WTC11 (cell line): Measurements from ENCODE around the gene SLC39A3. TPM values are rescaled to one million over a fixed set of nuclear protein-coding genes. Genes with fewer than 3 reads are reported as not detected.

Experiments used
- ATAC-seq: fragments of 200-7000 bp; cut with Tn5 transposase; 2 replicates; pipeline ENCODE4 v1.10.0; 2021; ENCODE audit warnings: mild to moderate bottlenecking, moderate library complexity
- CTCF ChIA-PET: fragments of 300-600 bp; sonication (Branson Sonifier 250); formaldehyde crosslinking; loops from one replicate; lab custom pipeline; 2021; ENCODE audit warnings: antibody characterized with exemption; lab: Charles Lee
- POLR2A ChIA-PET: fragments of 350-600 bp; sonication (Branson Sonifier 250); formaldehyde crosslinking; loops from one replicate; lab custom pipeline; 2021; ENCODE audit warnings: antibody characterized with exemption; lab: Charles Lee
- DNase-seq: peaks from one replicate; pipeline ENCODE4 v3.0.0; 2021; ENCODE audit warnings: low spot score
- H3K27ac Mint-ChIP-seq: 2 replicates; pipeline ENCODE4 v1.8.0; 2021; ENCODE audit warnings: mixed read lengths
- H3K27me3 Mint-ChIP-seq: 2 replicates; pipeline ENCODE4 v1.8.0; 2021; ENCODE audit warnings: low read depth, mild to moderate bottlenecking, moderate library complexity, mixed read lengths
- H3K36me3 Mint-ChIP-seq: 2 replicates; pipeline ENCODE4 v1.8.0; 2021; ENCODE audit warnings: mixed read lengths
- H3K4me1 Mint-ChIP-seq: 2 replicates; pipeline ENCODE4 v1.8.0; 2022; ENCODE audit warnings: mixed read lengths
- H3K4me3 Mint-ChIP-seq: 2 replicates; pipeline ENCODE4 v1.8.0; 2021; ENCODE audit warnings: mild to moderate bottlenecking, moderate library complexity, mixed read lengths
- H3K9me3 Mint-ChIP-seq: 2 replicates; pipeline ENCODE4 v1.8.0; 2021; ENCODE audit warnings: mixed read lengths
- ATF1 ChIP-seq: sonication (generic); formaldehyde crosslinking; IDR thresholded peaks from 2 replicates; pipeline ENCODE4 v1.8.1; 2023; ENCODE audit warnings: mild to moderate bottlenecking, moderate library complexity, missing genetic modification reagents
- CBFB ChIP-seq: sonication (generic); formaldehyde crosslinking; IDR thresholded peaks from 2 replicates; pipeline ENCODE4 v1.8.1; 2022; ENCODE audit warnings: mild to moderate bottlenecking, low read depth, missing genetic modification reagents
- GABPB1 ChIP-seq: sonication (generic); formaldehyde crosslinking; IDR thresholded peaks from 2 replicates; pipeline ENCODE4 v1.8.1; 2023; ENCODE audit warnings: mild to moderate bottlenecking, missing genetic modification reagents
- GRHL2 ChIP-seq: fragments of 250-450 bp; sonication (Bioruptor Pico); IDR thresholded peaks from 2 replicates; pipeline ENCODE4 v1.8.0; 2022; ENCODE audit warnings: mild to moderate bottlenecking, moderate library complexity; ENCODE audit not compliant: insufficient replicate concordance, severe bottlenecking
- MYBL2 ChIP-seq: sonication (generic); formaldehyde crosslinking; IDR thresholded peaks from 2 replicates; pipeline ENCODE4 v1.8.1; 2023; ENCODE audit warnings: mild to moderate bottlenecking, moderate library complexity, missing genetic modification reagents
- RELA ChIP-seq: sonication (generic); formaldehyde crosslinking; IDR thresholded peaks from 2 replicates; pipeline ENCODE4 v1.8.1; 2022; ENCODE audit warnings: missing genetic modification reagents, mild to moderate bottlenecking, borderline replicate concordance
- SMAD4 ChIP-seq: sonication (generic); formaldehyde crosslinking; IDR thresholded peaks from 2 replicates; pipeline ENCODE4 v1.8.0; 2022; ENCODE audit warnings: mild to moderate bottlenecking, missing genetic modification reagents
- SP1 ChIP-seq: sonication (generic); formaldehyde crosslinking; conservative IDR thresholded peaks from 2 replicates; pipeline ENCODE4 v1.8.1; 2022; ENCODE audit warnings: missing genetic modification reagents
- ZNF317 ChIP-seq: sonication (generic); formaldehyde crosslinking; IDR thresholded peaks from 2 replicates; pipeline ENCODE4 v1.8.1; 2023; ENCODE audit warnings: low read depth, mild to moderate bottlenecking, moderate library complexity, missing genetic modification reagents, borderline replicate concordance
- ZNF671 ChIP-seq: fragments of 250-450 bp; sonication (Bioruptor Pico); IDR thresholded peaks from 2 replicates; pipeline ENCODE4 v1.8.0; 2021; ENCODE audit warnings: mild to moderate bottlenecking
- total RNA-seq: library from RNA; stranded (reverse); gene quantifications from 3 replicates; pipeline ENCODE4 v1.2.3, GENCODE V29; 2021
- TF ChIP-seq, protein P1 (sequence below): sonication (generic); formaldehyde crosslinking; IDR thresholded peaks from 2 replicates; pipeline ENCODE4 v1.8.1; 2023; ENCODE audit warnings: mild to moderate bottlenecking, missing genetic modification reagents
- TF ChIP-seq, protein P2 (sequence below): sonication (generic); formaldehyde crosslinking; IDR thresholded peaks from 2 replicates; pipeline ENCODE4 v1.8.1; 2022; ENCODE audit warnings: low read depth, missing genetic modification reagents, borderline replicate concordance
- TF ChIP-seq, protein P3 (sequence below): fragments of 250-450 bp; sonication (Bioruptor Pico); IDR thresholded peaks from 2 replicates; pipeline ENCODE4 v2.1.2; 2022; ENCODE audit warnings: mild to moderate bottlenecking, moderate library complexity
- TF ChIP-seq, protein P4 (sequence below): sonication (generic); formaldehyde crosslinking; IDR thresholded peaks from 2 replicates; pipeline ENCODE4 v1.8.0; 2023; ENCODE audit warnings: missing genetic modification reagents, mild to moderate bottlenecking, borderline replicate concordance
- TF ChIP-seq, protein P5 (sequence below): sonication (generic); formaldehyde crosslinking; IDR thresholded peaks from 2 replicates; pipeline ENCODE4 v1.8.0; 2022; ENCODE audit warnings: mild to moderate bottlenecking, missing genetic modification reagents
- TF ChIP-seq, protein P6 (sequence below): sonication (generic); formaldehyde crosslinking; IDR thresholded peaks from 2 replicates; pipeline ENCODE4 v1.8.1; 2022; ENCODE audit warnings: mild to moderate bottlenecking, missing genetic modification reagents, moderate library complexity, borderline replicate concordance
- TF ChIP-seq, protein P7 (sequence below): sonication (generic); formaldehyde crosslinking; IDR thresholded peaks from 2 replicates; pipeline ENCODE4 v1.8.1; 2023; ENCODE audit warnings: mild to moderate bottlenecking, missing genetic modification reagents, moderate library complexity

Gene SLC39A3
- total RNA-seq, 1 experiment from 2014 or later, result 38.0 TPM

DNA sequence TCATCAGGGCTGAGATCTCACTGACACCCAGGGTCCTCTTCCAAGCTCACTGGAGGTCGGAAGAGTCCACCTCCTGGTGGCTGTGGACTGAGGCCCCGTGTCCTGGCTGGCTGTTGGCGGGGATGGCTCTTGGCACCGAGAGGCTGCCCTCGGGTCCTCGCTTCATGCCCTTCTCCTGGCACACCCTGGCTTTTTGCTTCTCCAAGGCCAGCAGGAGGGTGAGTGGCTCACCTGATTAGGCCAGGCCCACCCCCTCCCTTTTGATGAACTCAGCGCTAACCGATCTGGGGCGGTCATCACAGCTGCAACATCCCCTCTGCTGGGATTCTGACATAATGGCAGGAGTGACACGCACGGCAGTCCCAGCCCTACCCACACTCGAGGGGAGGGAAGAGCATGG lies 4.4 kb downstream of the SLC39A3 start (continued):
- TF ChIP-seq, protein P1, sequence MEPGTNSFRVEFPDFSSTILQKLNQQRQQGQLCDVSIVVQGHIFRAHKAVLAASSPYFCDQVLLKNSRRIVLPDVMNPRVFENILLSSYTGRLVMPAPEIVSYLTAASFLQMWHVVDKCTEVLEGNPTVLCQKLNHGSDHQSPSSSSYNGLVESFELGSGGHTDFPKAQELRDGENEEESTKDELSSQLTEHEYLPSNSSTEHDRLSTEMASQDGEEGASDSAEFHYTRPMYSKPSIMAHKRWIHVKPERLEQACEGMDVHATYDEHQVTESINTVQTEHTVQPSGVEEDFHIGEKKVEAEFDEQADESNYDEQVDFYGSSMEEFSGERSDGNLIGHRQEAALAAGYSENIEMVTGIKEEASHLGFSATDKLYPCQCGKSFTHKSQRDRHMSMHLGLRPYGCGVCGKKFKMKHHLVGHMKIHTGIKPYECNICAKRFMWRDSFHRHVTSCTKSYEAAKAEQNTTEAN (CRISPR knock-in tag), result no peak

DNA sequence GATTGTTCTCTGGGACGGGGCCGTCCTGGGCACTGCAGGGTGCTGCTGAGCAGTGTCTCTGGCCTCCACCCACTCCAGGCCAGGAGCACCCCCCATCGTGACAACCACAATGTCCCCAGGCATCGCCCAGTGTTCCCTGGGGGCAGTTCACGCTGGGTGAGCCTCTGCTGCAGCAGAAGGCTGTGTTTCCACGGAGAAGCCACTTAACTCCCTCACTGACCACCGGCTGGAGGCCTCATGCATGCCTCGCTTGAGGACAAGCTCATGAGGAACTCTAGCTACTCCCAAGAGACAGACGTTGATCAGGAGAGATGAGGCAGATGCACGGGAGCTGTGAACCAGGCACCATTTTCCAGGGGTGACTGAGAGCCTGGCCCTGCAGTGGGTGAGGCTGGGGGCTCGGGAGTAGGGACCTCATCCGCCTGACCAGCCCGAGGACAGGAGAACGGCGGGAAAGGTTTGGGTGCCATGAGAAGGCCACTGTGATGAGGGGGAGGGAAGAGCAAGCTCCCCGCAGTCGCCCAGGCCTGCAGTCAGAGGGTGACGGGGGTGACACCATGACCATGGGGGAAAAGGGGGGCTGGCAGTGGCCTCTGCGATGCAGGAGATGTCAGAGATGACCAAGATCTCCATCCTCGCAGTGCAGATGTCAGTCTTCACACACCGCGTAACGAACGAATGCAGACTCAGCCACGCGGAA lies 5.1 kb downstream of the SLC39A3 start:
- DNase-seq (no peak), ATAC-seq (no peak)
- Mint-ChIP-seq H3K36me3 (peaks cover 35% of the 10 kb centered on the region), H3K27ac (no peak overlapping the region), H3K4me1 (peaks cover 4% of the 10 kb centered on the region), H3K4me3 (no peak overlapping the region), H3K9me3 (peaks cover 10% of the 10 kb centered on the region; the same call in 1 of the 2 replicates), H3K27me3 (no peaks in the 10 kb centered on the region)
- ChIA-PET POLR2A (interaction anchor here (0.6 kb wide), 1 partner anchor 79 kb away, joined by 5 read pairs; no protein-coding TSS in a partner anchor), CTCF (interaction anchor here (0.8 kb wide), 2 partner anchors 10 to 14 kb away, joined by 3 to 4 read pairs; no protein-coding TSS in a partner anchor)
- TF ChIP-seq, protein P2, sequence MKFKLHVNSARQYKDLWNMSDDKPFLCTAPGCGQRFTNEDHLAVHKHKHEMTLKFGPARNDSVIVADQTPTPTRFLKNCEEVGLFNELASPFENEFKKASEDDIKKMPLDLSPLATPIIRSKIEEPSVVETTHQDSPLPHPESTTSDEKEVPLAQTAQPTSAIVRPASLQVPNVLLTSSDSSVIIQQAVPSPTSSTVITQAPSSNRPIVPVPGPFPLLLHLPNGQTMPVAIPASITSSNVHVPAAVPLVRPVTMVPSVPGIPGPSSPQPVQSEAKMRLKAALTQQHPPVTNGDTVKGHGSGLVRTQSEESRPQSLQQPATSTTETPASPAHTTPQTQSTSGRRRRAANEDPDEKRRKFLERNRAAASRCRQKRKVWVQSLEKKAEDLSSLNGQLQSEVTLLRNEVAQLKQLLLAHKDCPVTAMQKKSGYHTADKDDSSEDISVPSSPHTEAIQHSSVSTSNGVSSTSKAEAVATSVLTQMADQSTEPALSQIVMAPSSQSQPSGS, result no peak
- TF ChIP-seq, protein P3, sequence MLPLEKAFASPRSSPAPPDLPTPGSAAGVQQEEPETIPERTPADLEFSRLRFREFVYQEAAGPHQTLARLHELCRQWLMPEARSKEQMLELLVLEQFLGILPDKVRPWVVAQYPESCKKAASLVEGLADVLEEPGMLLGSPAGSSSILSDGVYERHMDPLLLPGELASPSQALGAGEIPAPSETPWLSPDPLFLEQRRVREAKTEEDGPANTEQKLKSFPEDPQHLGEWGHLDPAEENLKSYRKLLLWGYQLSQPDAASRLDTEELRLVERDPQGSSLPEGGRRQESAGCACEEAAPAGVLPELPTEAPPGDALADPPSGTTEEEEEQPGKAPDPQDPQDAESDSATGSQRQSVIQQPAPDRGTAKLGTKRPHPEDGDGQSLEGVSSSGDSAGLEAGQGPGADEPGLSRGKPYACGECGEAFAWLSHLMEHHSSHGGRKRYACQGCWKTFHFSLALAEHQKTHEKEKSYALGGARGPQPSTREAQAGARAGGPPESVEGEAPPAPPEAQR, result no peak
- TF ChIP-seq SMAD4 (no peak), ZNF671 (CRISPR knock-in tag) (no peak), RELA (CRISPR knock-in tag) (no peak), SP1 (CRISPR knock-in tag) (no peak), CBFB (CRISPR knock-in tag) (no peak), ZNF317 (no peak), GABPB1 (CRISPR knock-in tag) (no peak), MYBL2 (CRISPR knock-in tag) (no peak), GRHL2 (CRISPR knock-in tag) (no peak), ATF1 (CRISPR knock-in tag) (no peak)
- TF ChIP-seq, protein P4, sequence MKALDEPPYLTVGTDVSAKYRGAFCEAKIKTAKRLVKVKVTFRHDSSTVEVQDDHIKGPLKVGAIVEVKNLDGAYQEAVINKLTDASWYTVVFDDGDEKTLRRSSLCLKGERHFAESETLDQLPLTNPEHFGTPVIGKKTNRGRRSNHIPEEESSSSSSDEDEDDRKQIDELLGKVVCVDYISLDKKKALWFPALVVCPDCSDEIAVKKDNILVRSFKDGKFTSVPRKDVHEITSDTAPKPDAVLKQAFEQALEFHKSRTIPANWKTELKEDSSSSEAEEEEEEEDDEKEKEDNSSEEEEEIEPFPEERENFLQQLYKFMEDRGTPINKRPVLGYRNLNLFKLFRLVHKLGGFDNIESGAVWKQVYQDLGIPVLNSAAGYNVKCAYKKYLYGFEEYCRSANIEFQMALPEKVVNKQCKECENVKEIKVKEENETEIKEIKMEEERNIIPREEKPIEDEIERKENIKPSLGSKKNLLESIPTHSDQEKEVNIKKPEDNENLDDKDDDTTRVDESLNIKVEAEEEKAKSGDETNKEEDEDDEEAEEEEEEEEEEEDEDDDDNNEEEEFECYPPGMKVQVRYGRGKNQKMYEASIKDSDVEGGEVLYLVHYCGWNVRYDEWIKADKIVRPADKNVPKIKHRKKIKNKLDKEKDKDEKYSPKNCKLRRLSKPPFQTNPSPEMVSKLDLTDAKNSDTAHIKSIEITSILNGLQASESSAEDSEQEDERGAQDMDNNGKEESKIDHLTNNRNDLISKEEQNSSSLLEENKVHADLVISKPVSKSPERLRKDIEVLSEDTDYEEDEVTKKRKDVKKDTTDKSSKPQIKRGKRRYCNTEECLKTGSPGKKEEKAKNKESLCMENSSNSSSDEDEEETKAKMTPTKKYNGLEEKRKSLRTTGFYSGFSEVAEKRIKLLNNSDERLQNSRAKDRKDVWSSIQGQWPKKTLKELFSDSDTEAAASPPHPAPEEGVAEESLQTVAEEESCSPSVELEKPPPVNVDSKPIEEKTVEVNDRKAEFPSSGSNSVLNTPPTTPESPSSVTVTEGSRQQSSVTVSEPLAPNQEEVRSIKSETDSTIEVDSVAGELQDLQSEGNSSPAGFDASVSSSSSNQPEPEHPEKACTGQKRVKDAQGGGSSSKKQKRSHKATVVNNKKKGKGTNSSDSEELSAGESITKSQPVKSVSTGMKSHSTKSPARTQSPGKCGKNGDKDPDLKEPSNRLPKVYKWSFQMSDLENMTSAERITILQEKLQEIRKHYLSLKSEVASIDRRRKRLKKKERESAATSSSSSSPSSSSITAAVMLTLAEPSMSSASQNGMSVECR, result no peak
- TF ChIP-seq, protein P5, sequence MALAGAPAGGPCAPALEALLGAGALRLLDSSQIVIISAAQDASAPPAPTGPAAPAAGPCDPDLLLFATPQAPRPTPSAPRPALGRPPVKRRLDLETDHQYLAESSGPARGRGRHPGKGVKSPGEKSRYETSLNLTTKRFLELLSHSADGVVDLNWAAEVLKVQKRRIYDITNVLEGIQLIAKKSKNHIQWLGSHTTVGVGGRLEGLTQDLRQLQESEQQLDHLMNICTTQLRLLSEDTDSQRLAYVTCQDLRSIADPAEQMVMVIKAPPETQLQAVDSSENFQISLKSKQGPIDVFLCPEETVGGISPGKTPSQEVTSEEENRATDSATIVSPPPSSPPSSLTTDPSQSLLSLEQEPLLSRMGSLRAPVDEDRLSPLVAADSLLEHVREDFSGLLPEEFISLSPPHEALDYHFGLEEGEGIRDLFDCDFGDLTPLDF (CRISPR knock-in tag), result no peak
- TF ChIP-seq, protein P6, sequence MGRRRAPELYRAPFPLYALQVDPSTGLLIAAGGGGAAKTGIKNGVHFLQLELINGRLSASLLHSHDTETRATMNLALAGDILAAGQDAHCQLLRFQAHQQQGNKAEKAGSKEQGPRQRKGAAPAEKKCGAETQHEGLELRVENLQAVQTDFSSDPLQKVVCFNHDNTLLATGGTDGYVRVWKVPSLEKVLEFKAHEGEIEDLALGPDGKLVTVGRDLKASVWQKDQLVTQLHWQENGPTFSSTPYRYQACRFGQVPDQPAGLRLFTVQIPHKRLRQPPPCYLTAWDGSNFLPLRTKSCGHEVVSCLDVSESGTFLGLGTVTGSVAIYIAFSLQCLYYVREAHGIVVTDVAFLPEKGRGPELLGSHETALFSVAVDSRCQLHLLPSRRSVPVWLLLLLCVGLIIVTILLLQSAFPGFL (CRISPR knock-in tag), result no peak
- TF ChIP-seq, protein P7, sequence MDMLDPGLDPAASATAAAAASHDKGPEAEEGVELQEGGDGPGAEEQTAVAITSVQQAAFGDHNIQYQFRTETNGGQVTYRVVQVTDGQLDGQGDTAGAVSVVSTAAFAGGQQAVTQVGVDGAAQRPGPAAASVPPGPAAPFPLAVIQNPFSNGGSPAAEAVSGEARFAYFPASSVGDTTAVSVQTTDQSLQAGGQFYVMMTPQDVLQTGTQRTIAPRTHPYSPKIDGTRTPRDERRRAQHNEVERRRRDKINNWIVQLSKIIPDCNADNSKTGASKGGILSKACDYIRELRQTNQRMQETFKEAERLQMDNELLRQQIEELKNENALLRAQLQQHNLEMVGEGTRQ (CRISPR knock-in tag), result no peak
